Head of caudate nucleus (tissue), 42 donors: ENCODE results near the gene ZSCAN26.

ENCODE experiments used
- DNase-seq, 42 donors: peaks; one replicate each; pipeline versions ENCODE4 v3.0.0 to v3.0.0-alpha.2; 2020 to 2021; ENCODE audit warnings: mixed read lengths in 7 of 42
- intact Hi-C: fragments of 100-400 bp; cut with DNase I; formaldehyde crosslinking; loops from one replicate; pipeline ENCODE4 v1.15.0; 2022

The ZSCAN26 gene

DNA sequence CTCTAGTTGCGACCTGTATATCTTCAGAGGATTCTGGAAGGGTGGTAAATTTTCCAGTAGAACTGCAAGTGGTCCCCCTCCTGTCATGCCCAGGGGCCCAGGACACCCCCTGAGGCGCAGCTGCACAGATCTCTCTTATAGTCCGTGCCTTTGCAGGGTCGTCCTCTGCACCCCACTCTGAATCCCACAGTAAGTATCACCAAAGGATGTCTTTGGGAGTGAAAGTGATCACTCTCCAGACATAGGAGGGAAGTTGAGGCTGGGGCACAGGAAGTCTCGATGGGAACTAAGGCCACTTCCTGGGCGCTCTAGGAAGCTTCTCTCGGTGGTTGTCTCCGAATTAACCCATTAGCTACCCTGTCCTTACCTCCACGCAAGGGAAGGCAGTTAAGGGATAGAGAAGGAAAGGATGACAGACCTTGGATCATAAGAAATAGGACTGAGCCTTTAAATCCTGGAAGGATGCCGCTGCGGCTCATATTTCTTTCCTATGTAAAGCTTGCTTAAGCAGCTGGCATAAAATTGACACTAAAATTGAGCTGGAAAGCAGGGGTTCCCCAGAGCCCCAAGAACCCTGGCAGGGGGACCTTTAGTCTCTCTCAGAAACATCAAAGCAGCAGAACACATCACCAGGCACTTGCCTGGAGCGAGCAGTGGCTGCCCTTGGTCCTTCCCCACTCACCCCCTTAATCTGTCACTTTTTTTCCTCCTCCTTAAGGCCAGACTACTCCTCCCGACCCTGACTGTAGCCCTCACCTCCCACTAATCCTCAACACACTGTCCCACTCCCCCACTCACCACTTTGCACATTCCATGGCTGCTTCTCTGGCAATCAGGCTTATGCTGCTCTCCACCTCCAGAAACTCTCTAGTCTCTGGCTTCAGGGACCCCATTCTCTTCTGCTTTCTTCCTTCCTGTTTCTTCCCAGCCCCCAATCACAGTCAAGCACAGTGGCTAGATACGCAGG is 14.7 kb upstream of the ZSCAN26 start, which contains the start of gene ZKSCAN4:
Gene ZKSCAN4, minus strand, starts transcription at position 261 of the 967 bp plus-strand sequence. CDS start 289 bp downstream, outside the sequence.
- DNase-seq, result peak; percentile 63 to 93 (median 82)
- intact Hi-C loops, result loop anchor here (10.0 kb wide), 1 partner anchor 103 kb away; no protein-coding TSS in a partner anchor

DNA sequence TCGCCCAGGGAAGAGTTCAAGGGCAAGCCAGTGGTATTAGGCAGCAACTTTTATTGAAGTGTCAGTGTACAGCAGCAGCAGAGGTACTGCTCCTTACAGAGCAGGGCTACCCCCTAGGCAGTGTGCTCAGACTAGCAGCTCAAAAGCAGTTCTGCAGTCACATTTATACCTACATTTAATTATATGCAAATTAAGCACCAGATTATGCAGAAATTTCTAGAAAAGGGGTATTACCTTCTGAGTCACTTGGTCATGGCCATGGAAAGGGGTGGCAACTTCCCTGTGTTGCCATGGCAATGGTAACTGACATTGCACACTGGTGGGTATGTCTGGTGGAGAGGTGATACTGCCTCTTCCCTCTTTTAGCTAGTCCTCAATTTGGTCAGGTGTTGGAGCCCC is 12.8 kb upstream of the ZSCAN26 start:
- intact Hi-C loops, result loop anchor here (10.0 kb wide), 1 partner anchor 101 kb away; no protein-coding TSS in a partner anchor

DNA sequence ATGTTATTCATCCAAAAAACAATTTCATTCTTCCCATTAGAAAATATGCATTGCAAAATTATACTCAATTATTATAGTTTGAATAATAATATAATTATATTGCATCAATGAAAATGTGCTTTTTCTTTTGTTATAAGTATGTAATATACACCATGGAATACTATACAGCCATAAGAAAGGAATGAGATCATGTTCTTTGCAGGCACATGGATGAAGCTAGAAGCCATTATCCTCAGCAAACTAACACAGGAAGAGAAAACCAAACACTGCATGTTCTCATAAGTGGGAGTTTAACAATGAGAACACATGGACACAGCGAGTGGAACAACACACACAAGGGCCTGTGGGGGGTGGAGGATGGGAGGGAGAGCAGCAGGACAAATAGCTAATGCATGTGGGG is 9.9 kb upstream of the ZSCAN26 start:
- DNase-seq, result no peak
- intact Hi-C loops, result loop anchor here (10.0 kb wide), 1 partner anchor 98 kb away; no protein-coding TSS in a partner anchor

More for the DNA sequence above, 12.8 kb upstream of the ZSCAN26 start:
- DNase-seq, result no peak

DNA sequence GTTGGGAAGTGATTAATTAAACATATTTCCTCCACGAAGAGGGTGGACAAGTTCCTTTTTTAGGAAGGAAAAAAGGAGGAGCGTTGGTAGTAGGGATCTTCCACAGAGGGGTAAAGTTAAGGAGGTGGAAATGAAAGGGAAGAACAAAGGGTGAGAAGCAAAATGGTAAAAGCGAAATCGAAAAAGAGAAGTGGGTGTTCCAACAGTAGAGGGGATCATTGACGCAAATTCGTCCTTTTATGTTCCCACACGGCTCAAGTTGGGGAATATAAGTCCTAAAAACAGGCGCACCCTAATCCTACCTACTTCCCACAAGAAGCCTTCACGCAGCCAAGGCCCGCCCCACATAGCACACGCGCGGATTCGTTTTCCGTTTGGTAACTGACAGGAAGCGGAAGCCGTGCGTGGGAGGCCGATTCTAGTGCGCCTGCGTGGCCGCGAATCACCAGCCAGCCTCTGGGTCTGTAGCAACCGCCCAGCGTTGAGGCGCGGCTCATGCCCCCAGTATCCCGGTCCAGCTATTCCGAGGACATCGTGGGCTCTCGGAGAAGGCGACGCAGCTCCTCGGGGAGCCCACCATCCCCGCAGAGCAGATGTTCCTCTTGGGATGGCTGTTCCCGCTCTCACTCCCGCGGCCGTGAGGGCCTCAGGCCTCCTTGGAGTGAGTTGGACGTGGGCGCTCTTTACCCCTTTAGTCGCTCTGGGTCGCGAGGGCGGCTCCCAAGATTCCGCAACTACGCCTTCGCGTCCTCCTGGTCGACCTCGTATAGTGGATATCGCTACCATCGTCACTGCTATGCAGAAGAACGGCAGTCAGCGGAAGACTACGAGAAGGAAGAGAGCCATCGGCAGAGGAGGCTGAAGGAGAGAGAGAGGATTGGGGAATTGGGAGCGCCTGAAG is 7.8 kb upstream of the ZSCAN26 start, which contains the start of gene NKAPL:
Gene NKAPL, plus strand, starts transcription at position 421 of the 901 bp plus-strand sequence. Its CDS starts 75 bp downstream, at position 496.
- intact Hi-C loops, result loop anchor here (10.0 kb wide), 1 partner anchor 96 kb away; no protein-coding TSS in a partner anchor
- peak; percentile 39 to 90 (median 76) for DNase-seq

DNA sequence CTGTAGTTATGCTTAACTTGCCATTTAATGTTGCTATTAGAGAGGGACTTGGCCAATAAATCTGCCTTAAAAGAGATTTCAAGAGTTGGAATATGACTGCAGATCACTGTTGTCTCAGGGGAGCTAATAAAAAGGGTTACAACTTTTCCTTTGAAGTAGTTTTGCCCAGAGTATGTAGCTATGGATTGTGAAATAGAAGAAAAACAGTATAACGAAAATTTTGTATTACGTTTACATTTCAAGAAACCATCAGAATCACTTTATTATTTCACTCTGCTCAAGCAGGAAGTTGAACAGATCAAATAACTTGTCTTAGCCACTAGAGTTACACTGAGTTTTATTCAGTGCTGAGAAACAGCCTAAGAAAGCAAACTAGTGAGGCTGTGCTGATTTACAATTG is 3.0 kb upstream of the ZSCAN26 start:
- intact Hi-C loops, result no loop called here
- DNase-seq, result no peak

DNA sequence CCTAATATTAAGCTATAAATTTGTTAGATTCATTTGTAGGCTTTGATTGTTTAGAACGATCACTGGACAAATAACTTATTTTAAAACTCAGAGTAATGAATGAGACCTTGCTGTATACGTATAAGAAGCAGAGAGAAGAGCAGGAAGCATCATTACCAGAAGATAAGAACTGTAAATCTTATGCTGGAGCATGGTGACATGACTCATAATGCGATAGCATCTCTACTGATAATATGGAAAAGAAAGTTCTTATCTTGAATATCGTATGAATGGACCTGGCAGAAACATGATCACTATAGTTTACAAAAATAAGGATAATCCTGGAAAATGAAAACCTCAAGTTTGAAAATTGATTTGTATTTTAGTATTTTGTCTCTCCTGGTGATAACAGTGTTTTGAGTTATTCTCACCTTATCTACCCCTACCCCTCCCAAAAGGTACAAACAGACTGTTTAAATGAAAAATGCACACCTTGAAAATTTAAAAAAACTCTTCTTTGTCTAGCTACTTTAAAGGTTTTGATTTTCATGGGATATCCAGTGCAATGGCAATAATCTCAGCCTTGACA is 2.0 kb upstream of the ZSCAN26 start:
- intact Hi-C loops, result loop anchor here (5.0 kb wide), 1 partner anchor 128 kb away; no protein-coding TSS in a partner anchor
- no peak for DNase-seq

DNA sequence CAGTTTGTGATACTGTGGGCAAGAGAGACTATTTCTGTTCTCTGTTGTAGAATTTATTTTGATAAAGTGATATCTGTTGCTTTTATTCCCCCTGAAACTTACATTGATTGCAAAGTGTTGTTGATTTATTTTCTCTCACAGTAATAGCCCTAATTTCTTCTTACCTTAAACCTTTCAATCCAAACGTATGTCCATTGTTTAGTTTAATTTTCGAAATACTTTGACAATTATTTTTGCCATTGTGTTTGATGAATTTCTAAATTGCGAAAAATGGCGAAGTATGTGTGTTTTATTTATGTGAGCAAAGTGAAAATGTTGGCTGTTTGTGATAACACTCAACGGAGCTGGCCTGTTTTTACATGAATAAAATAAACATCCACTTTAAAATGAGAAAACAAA is 381 bp upstream of the ZSCAN26 start:
- no peak for DNase-seq
- intact Hi-C loops, result loop anchor here (5.0 kb wide), 1 partner anchor 129 kb away; no protein-coding TSS in a partner anchor

DNA sequence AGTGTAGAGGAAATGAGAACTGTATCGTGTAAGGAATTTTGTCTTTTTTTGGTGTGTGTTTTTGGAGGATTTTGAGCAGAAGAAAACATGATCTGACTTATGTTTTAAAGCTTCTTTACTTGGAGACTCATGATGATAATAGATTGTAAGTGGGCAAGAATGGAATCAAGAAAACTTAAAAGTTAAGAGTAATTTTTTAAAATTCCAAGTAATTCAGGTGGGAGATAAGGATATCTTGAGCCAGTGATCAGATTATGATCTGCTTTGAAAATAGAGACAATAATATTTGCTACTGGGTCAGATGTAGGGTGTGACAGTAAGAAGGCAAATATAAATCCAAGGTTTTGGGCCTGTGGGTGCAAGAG is 734 bp downstream of the ZSCAN26 start:
- intact Hi-C loops, result loop anchor here (5.0 kb wide), 1 partner anchor 130 kb away; no protein-coding TSS in a partner anchor
- no peak for DNase-seq

DNA sequence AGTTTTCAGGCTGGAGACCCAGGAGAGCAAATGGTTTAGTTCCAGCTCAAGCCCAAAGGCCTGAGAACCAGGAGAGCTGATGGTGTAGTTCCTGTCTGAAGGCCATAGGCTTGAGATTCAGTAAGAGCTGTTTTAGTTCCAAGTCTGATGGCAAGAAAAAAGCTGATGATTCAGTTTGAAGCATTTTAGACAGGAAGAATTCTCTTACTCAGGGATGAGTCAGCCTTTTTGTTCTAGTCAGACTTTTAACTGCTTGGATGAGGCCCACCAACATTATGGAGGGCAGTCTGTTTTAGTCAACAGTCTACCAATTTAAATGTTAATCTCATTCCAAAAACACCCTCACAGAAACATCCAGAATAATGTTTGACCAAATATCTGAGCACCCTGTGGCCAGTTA is 2.5 kb downstream of the ZSCAN26 start:
- DNase-seq, result no peak
- intact Hi-C loops, result loop anchor here (5.0 kb wide), 1 partner anchor 132 kb away; no protein-coding TSS in a partner anchor

DNA sequence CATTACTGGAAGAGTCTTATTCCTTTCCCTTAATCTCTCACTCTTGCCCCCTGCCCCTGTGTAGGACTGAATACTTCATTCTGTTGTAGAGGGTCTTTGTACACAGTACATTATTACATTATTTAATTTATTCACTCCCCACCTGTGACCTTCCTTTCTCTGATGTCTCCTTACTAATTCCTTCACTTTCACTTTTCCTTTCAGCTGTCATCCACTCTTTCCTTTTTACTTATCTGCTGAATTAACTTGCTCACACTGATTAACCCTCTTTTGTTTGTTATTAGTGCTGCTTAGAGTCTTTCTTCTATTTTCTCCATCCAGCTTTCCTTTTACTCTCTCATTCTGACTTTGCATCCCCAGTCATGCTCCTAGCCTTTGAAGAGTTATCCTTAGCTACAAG is 7.9 kb downstream of the ZSCAN26 start:
- no peak for DNase-seq
- intact Hi-C loops, result loop anchor here (5.0 kb wide), 1 partner anchor 67 kb away; no protein-coding TSS in a partner anchor

DNA sequence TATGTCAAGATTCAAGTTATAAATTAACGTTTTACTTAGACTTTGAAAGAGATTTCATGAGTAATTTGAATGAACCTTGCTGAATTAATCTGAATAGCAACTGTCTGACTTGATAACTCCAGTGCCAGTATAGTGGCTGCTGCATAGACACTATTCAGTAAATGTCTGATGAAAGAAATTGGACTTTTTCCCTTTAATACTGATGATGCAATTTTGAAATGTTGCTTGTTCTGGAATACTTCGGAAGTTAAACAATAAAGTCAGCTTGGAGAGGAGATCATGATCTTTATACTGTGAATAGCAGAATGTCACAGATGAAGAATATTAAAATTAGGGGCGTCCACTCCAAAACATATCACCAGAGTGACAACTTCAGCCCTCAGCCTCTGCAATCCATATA is 10.8 kb downstream of the ZSCAN26 start:
- DNase-seq, result no peak
- intact Hi-C loops, result no loop called here

DNA sequence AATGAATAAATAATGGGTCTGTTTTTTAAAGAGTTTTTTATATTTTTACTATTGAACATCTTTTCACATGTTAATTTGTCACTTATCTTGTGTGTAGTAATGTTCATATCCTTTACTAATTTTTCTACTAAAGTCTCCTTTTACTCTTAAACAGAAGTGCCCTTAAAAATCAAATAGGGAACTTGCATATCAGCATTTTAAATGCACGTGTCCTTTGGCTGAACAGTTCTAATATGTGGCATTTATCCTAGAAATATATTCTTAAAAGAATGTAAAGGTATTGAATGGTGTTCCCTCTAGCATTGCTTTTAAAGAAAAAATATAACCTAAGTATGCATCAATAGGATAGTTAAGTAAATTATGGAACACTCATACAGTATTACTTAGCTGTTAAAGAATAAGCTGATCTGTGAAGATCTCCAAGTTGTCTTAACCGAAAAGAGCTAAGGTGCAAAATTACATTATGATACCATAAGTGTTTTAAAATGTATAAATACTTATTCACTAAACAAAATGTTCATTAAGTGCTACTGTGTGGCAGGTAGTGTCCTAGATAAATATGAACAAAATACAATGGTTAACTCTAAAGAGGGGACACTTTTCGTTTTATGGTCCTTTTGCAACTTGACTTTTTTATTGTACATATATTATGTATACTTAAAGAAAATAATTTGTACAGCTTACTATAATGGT is 13.8 kb downstream of the ZSCAN26 start:
- intact Hi-C loops, result no loop called here

DNA sequence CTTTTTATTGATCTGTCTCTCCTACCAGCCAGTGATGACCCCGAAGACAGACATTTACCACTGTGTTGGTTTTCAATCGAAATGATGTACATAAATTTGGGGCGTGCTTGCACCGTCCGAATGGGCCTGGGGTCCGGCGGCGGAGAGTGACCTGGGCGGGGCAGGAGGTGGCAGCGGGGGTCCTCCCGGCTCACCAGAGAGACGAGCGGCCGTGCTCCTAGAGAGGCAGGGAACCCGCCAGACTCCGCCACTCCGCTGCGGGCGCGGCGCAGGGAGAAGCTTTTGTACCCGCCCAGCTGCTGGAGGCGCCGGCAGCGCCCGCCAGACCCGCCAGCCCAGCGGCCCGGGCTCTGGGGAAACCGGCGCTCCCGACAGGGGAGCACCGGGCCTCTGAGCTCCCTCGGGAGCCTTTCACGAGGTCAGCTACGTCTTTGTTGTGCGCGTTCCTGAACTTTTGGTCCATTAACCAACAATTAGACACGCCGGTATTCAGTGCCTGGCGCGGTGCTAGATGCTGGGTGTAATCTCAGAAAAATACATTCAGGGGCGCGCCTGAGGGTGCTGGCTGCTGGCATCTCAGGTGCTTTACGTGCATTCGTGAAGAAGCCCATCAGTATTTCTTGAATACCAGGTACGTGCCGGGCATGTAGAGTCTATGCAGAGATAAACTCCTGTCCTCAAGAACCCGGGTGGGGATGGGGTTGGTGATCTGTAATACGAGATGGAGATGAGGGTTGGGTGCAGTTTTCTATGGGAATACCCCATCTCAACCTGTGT is 14.5 kb downstream of the ZSCAN26 start, which contains the start of gene PGBD1:
Gene PGBD1, plus strand, starts transcription at position 285 of the 777 bp plus-strand sequence. CDS start 2,242 bp downstream, outside the sequence.
- peak; percentile 37 to 91 (median 80) for DNase-seq
- intact Hi-C loops, result no loop called here

More for the DNA sequence above, 13.8 kb downstream of the ZSCAN26 start:
- no peak for DNase-seq

DNA sequence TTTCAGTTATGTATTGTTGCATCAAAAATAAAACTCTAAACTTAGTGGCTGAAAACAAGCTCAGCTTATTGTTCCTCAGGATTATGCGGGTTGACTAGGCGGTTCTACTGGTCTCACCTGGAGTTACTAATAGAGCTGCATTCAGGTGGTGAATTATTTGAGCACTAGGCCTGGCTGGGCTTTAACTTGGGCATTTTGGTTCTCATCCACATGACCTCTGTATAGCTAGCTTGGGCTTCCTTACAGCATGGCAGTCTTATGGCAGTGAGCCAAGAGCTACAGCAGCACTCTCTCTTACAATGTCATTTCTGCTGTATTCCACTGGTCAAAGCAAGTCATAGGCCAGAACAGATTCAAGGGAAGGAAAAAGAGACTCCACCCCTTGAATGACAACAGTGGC is 16.0 kb downstream of the ZSCAN26 start:
- intact Hi-C loops, result no loop called here

DNA sequence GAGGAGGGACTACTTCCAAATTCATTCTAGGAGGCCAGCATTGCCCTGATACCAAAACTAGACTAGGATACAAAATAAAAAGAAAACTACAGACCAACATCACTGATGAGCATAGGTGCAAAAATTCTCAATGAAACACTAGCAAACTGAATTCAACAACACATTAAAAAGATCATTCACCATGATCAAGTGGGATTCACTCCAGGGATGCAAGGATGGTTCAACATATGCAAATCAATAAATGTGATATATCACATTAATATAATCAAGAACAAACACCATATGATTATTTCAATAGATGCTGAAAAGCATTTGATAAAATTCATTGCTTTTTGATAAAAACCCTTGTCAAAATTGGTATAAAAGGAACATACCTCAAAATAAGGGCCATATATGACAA is 24.6 kb downstream of the ZSCAN26 start:
- no peak for DNase-seq
- intact Hi-C loops, result no loop called here

More for the DNA sequence above, 16.0 kb downstream of the ZSCAN26 start:
- DNase-seq, result no peak

DNA sequence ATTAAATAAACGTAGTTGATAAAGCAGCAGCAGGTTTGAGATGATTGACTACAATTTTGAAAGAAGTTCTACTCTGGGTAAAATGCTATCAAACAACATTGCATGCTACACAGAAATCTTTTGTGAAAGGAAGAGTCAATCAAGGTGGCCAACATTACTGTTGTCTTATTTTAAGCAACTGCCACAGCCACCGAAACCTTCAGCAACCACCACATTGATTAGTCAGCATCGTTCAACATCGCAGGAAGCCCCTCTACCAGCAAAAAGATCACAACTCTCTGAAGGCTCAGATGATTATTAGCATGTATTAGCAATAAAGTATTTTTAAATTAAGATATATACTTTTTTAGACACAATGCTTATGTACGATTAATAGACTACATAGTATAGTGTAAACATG is 28.4 kb downstream of the ZSCAN26 start:
- intact Hi-C loops, result no loop called here

DNA sequence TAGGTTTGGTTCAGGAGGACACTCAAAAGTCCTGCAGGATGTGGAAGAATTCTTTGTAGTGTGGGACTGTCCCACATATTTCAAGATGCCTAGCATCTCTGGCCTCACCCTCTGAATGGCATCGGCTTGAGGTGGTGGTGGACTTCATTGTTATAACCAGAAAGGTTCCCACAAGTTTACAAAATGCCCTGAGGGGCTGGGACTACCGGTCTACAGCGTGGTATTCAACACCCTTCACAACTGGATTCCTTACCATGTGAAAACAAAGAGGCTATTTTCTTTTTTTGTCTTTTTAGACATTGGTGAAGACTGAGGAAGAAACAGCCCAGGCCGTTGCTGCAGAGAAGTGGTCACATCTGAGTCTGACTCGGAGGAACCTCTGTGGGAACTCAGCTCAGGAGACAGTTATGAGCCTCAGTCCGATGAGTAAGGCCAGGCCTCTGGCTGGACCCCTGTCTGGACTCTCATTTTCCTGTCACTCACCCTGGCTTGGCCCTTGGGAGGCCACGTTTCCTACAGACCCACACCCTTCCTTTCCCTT is 29.6 kb downstream of the ZSCAN26 start:
- intact Hi-C loops, result no loop called here
- DNase-seq, result no peak

More for the DNA sequence above, 28.4 kb downstream of the ZSCAN26 start:
- DNase-seq, result no peak
